NCI-H1105 (cell line): ENCODE measurements around the gene FAM13A.
"Not testable (repeated sequence)": the region's sequence is repeated elsewhere in the genome, so short reads cannot be mapped to it uniquely, and the experiment has no call there.

Experiments
- DNase-seq: peaks from one replicate; lab custom pipeline; 2025; lab: John Stamatoyannopoulos, UW

FAM13A gene

GRCh38 chr4:89042055-89042454, 14.9 kb downstream of the FAM13A start:
- DNase-seq, result no peak

- no peak for DNase-seq
These were observed 17.2 kb downstream of the FAM13A start for GRCh38 chr4:89039730-89040338.

- DNase-seq, result no peak
These were observed 20.4 kb downstream of the FAM13A start for GRCh38 chr4:89036535-89036934.

- no peak for DNase-seq
These were observed 25.7 kb downstream of the FAM13A start for GRCh38 chr4:89031272-89031671.

- no peak for DNase-seq
These were observed 27.4 kb downstream of the FAM13A start for GRCh38 chr4:89029591-89029990.

GRCh38 chr4:89026542-89026941, 30.4 kb downstream of the FAM13A start:
- no peak for DNase-seq

GRCh38 chr4:89024051-89024675, 32.8 kb downstream of the FAM13A start:
- DNase-seq, result peak; percentile 31

GRCh38 chr4:89023140-89023539, 33.8 kb downstream of the FAM13A start:
- no peak for DNase-seq

- DNase-seq, result no peak
These were observed 34.4 kb downstream of the FAM13A start for GRCh38 chr4:89022426-89023128.

GRCh38 chr4:89021684-89022083, 35.3 kb downstream of the FAM13A start:
- DNase-seq, result no peak

- no peak for DNase-seq
These were observed 35.9 kb downstream of the FAM13A start for GRCh38 chr4:89021062-89021461.

- DNase-seq, result not testable (repeated sequence)
These were observed 42.1 kb downstream of the FAM13A start for GRCh38 chr4:89014897-89015296.

GRCh38 chr4:89009761-89010369, 47.1 kb downstream of the FAM13A start:
- DNase-seq, result no peak

GRCh38 chr4:89009115-89009514, 47.9 kb downstream of the FAM13A start:
- no peak for DNase-seq

GRCh38 chr4:89008166-89008565, 48.8 kb downstream of the FAM13A start:
- DNase-seq, result no peak

- no peak for DNase-seq
These were observed 49.5 kb downstream of the FAM13A start for GRCh38 chr4:89007338-89007939.

GRCh38 chr4:89006307-89006706, 50.7 kb downstream of the FAM13A start:
- DNase-seq, result no peak

GRCh38 chr4:89005066-89005465, 51.9 kb downstream of the FAM13A start:
- DNase-seq, result not testable (repeated sequence)

GRCh38 chr4:89001647-89002445, 55.1 kb downstream of the FAM13A start:
- peak; percentile 84 for DNase-seq

GRCh38 chr4:89000844-89001360, 56.1 kb downstream of the FAM13A start:
- peak; percentile 82 for DNase-seq

GRCh38 chr4:89000382-89000781, 56.6 kb downstream of the FAM13A start:
- DNase-seq, result no peak
